A673 (cell line): Measurements from ENCODE around the gene NOCT. TPM values are rescaled to one million over a fixed set of nuclear protein-coding genes. Genes with fewer than 3 reads are reported as not detected.

Source experiments
- BruUV-seq: library from RNA; stranded (reverse); fragments of 400-500 nt; replicated peaks from 2 replicates; lab custom pipeline; 2021; lab: Mats Ljungman, UMichigan
- CTCF ChIA-PET: fragments of 300-600 bp; sonication (Branson Sonifier 250); formaldehyde crosslinking; loops from one replicate; lab custom pipeline; 2022; ENCODE audit warnings: antibody characterized with exemption; lab: Charles Lee
- POLR2A ChIA-PET: fragments of 300-600 bp; sonication (Branson Sonifier 250); formaldehyde crosslinking; loops from one replicate; lab custom pipeline; 2022; ENCODE audit warnings: antibody characterized with exemption; ENCODE audit not compliant: low non-redundant PET; lab: Charles Lee
- DNase-seq: peaks from one replicate; pipeline ENCODE4 v3.0.0-alpha.2; 2015; ENCODE audit warnings: low spot score
- H3K27ac ChIP-seq: fragments of 200-600 bp; sonication (generic); 2 replicates; pipeline ENCODE4 v1.5.1; 2016; ENCODE audit warnings: mixed run types, low read depth, mild to moderate bottlenecking, mixed read lengths, antibody characterized with exemption, low read length; ENCODE audit not compliant: poor library complexity, severe bottlenecking
- H3K27me3 ChIP-seq: fragments of 200-600 bp; sonication (generic); replicated peaks from 2 replicates; pipeline ENCODE4 v1.6.1; 2017; ENCODE audit warnings: mixed run types, low read depth, mild to moderate bottlenecking, mixed read lengths, antibody characterized with exemption, low read length; ENCODE audit not compliant: insufficient read depth, poor library complexity
- H3K36me3 ChIP-seq: fragments of 200-600 bp; sonication (generic); 2 replicates; pipeline ENCODE4 v1.6.1; 2016; ENCODE audit warnings: mixed run types, mild to moderate bottlenecking, mixed read lengths, antibody characterized with exemption, low read length; ENCODE audit not compliant: insufficient read depth, poor library complexity, severe bottlenecking
- H3K4me1 ChIP-seq: fragments of 200-600 bp; sonication (generic); 2 replicates; pipeline ENCODE4 v1.6.1; 2017; ENCODE audit warnings: mixed run types, mild to moderate bottlenecking, mixed read lengths, antibody characterized with exemption, low read length; ENCODE audit not compliant: insufficient read depth, poor library complexity, severe bottlenecking
- H3K4me3 ChIP-seq: fragments of 200-600 bp; sonication (generic); 2 replicates; pipeline ENCODE4 v1.5.1; 2016; ENCODE audit warnings: low read depth, mixed run types, mild to moderate bottlenecking, mixed read lengths, low read length; ENCODE audit not compliant: poor library complexity, severe bottlenecking
- H3K9me3 ChIP-seq: fragments of 200-600 bp; sonication (generic); 2 replicates; pipeline ENCODE4 v1.6.1; 2016; ENCODE audit warnings: mixed run types, low read depth, mild to moderate bottlenecking, mixed read lengths, antibody characterized with exemption, low read length; ENCODE audit not compliant: poor library complexity, severe bottlenecking
- CTCF ChIP-seq: fragments of 300-800, 200-600 bp; sonication (generic); conservative IDR thresholded peaks from 2 replicates; pipeline ENCODE4 v1.5.1; 2017; ENCODE audit warnings: low read depth, mild to moderate bottlenecking, antibody characterized with exemption, low read length, moderate library complexity, mixed read lengths
- EZH2 ChIP-seq: fragments of 200-600 bp; sonication (generic); IDR thresholded peaks from 2 replicates; pipeline ENCODE4 v1.6.1; 2017; ENCODE audit warnings: borderline replicate concordance, low read depth, mild to moderate bottlenecking, mixed read lengths, antibody characterized with exemption, low read length; ENCODE audit not compliant: poor library complexity, severe bottlenecking
- intact Hi-C: fragments of 100-400 bp; cut with micrococcal nuclease; formaldehyde crosslinking; loops from one replicate; pipeline ENCODE4 v1.10.0; 2022; ENCODE audit not compliant: unreplicated experiment
- total RNA-seq: library from RNA; stranded (reverse); gene quantifications from 2 replicates; pipeline ENCODE4 v1.2.3, GENCODE V29; 2021

NOCT gene
- total RNA-seq, 1 experiment from 2014 or later, result 27.6 TPM

GRCh38 chr4:139038874-139039443 is 23.4 kb downstream of the NOCT start:
- H3K36me3 ChIP-seq, result peaks cover 14% of the 10 kb centered on the region
- H3K4me1 ChIP-seq, result peaks cover 5% of the 10 kb centered on the region
- TF ChIP-seq EZH2, result no peak
- no peak for TF ChIP-seq CTCF
- no TSS peak for BruUV-seq
- no peaks in the 10 kb centered on the region for H3K27me3 ChIP-seq
- no peak overlapping the region for H3K4me3 ChIP-seq
- H3K27ac ChIP-seq, result no peak overlapping the region
- ChIA-PET CTCF (no interaction called here), POLR2A (no interaction called here)
- no peaks in the 10 kb centered on the region for H3K9me3 ChIP-seq
- DNase-seq, result no peak
- intact Hi-C loops, result loop anchor here (10.0 kb wide), 1 partner anchor 616 kb away; no protein-coding TSS in a partner anchor

GRCh38 chr4:139042981-139043460 is 27.4 kb downstream of the NOCT start:
- no peak for DNase-seq
- H3K9me3 ChIP-seq, result no peaks in the 10 kb centered on the region
- no peak overlapping the region for H3K27ac ChIP-seq
- no TSS peak for BruUV-seq
- no peaks in the 10 kb centered on the region for H3K27me3 ChIP-seq
- intact Hi-C loops, result no loop called here
- no peak overlapping the region for H3K4me3 ChIP-seq
- H3K36me3 ChIP-seq, result peaks cover 37% of the 10 kb centered on the region
- no peak for TF ChIP-seq CTCF
- peaks cover 5% of the 10 kb centered on the region for H3K4me1 ChIP-seq
- ChIA-PET POLR2A (no interaction called here), CTCF (interaction anchor here (1.4 kb wide), 1 partner anchor 13 kb away, joined by 9 read pairs; no protein-coding TSS in a partner anchor)

- no peak overlapping the region for H3K27ac ChIP-seq
- no peak for DNase-seq
- no peaks in the 10 kb centered on the region for H3K27me3 ChIP-seq
- no peak overlapping the region for H3K4me3 ChIP-seq
- CTCF ChIA-PET, result no interaction called here
- POLR2A ChIA-PET, result no interaction called here
- no TSS peak for BruUV-seq
- H3K4me1 ChIP-seq, result peaks cover 5% of the 10 kb centered on the region
- H3K9me3 ChIP-seq, result no peaks in the 10 kb centered on the region
- peaks cover 47% of the 10 kb centered on the region for H3K36me3 ChIP-seq
- intact Hi-C loops, result no loop called here
- TF ChIP-seq EZH2, result no peak
- TF ChIP-seq CTCF, result no peak
Measured at GRCh38 chr4:139044291-139044690, 28.7 kb downstream of the NOCT start.
